PC-3 (cell line): ENCODE measurements around the gene COL9A3. TPM values are rescaled to one million over a fixed set of nuclear protein-coding genes. Genes with fewer than 3 reads are reported as not detected.

Source experiments
- ATAC-seq: fragments of 200-7000 bp; cut with Tn5 transposase; 2 replicates; pipeline ENCODE4 v1.9.1; 2020; ENCODE audit warnings: mild to moderate bottlenecking, moderate library complexity
- BruUV-seq: library from RNA; stranded (reverse); fragments of 400-500 nt; replicated peaks from 2 replicates; lab custom pipeline; 2021; lab: Mats Ljungman, UMichigan
- CTCF ChIA-PET: fragments of 300-600 bp; sonication (Branson Sonifier 250); formaldehyde crosslinking; loops from one replicate; lab custom pipeline; 2022; ENCODE audit warnings: antibody characterized with exemption; lab: Charles Lee
- POLR2A ChIA-PET: fragments of 300-600 bp; sonication (Branson Sonifier 250); formaldehyde crosslinking; loops from one replicate; lab custom pipeline; 2022; ENCODE audit warnings: antibody characterized with exemption; ENCODE audit not compliant: unreplicated experiment; lab: Charles Lee
- DNase-seq: peaks from one replicate; pipeline ENCODE4 v3.0.0-alpha.2; 2015
- H2AFZ ChIP-seq: fragments of 300-600 bp; sonication (generic); 2 replicates; pipeline ENCODE4 v1.6.0; 2016; ENCODE audit warnings: antibody characterized with exemption, low read length
- H3F3A ChIP-seq: fragments of 300-600 bp; sonication (generic); one replicate; pipeline ENCODE4 v1.6.0; 2017; ENCODE audit warnings: antibody characterized with exemption, low read length, control low read depth, mild to moderate bottlenecking; ENCODE audit not compliant: unreplicated experiment
- H3K27ac ChIP-seq: fragments of 300-600 bp; sonication (generic); 2 replicates; pipeline ENCODE4 v1.5.1; 2016; ENCODE audit warnings: mild to moderate bottlenecking, low read length
- H3K27me3 ChIP-seq: fragments of 300-600 bp; sonication (generic); 2 replicates; pipeline ENCODE4 v1.6.1; 2016; ENCODE audit warnings: low read length, mixed read lengths
- H3K36me3 ChIP-seq: fragments of 300-600 bp; sonication (generic); 2 replicates; pipeline ENCODE4 v1.6.1; 2016; ENCODE audit warnings: low read depth, mixed run types, low read length, mixed read lengths
- H3K4me1 ChIP-seq: fragments of 300-600 bp; sonication (generic); 2 replicates; pipeline ENCODE4 v1.5.1; 2016; ENCODE audit warnings: low read length; ENCODE audit not compliant: insufficient read depth
- H3K4me2 ChIP-seq: fragments of 300-600 bp; sonication (generic); 2 replicates; pipeline ENCODE4 v1.6.0; 2016; ENCODE audit warnings: low read length
- H3K4me3 ChIP-seq: fragments of 300-600 bp; sonication (generic); 2 replicates; pipeline ENCODE4 v1.5.1; 2016; ENCODE audit warnings: mild to moderate bottlenecking, low read length, mixed read lengths
- H3K79me2 ChIP-seq: fragments of 300-600 bp; sonication (generic); 2 replicates; pipeline ENCODE4 v1.6.1; 2017; ENCODE audit warnings: low read length, mixed read lengths
- H3K9ac ChIP-seq: fragments of 300-600 bp; sonication (generic); 2 replicates; pipeline ENCODE4 v1.6.0; 2016; ENCODE audit warnings: mild to moderate bottlenecking, low read length
- H3K9me2 ChIP-seq: fragments of 300-600 bp; sonication (generic); replicated peaks from 2 replicates; pipeline ENCODE4 v1.6.1; 2016; ENCODE audit warnings: mixed run types, low read length, mixed read lengths
- H3K9me3 ChIP-seq: fragments of 300-600 bp; sonication (generic); 2 replicates; pipeline ENCODE4 v1.6.1; 2016; ENCODE audit warnings: low read length, mixed read lengths
- H4K20me1 ChIP-seq: fragments of 300-600 bp; sonication (generic); 2 replicates; pipeline ENCODE4 v1.6.1; 2016; ENCODE audit warnings: low read length, mixed read lengths
- EZH2 ChIP-seq: fragments of 300-600 bp; sonication (generic); IDR thresholded peaks from one replicate; pipeline ENCODE4 v1.6.1; 2017; ENCODE audit warnings: antibody characterized with exemption, mild to moderate bottlenecking, low read length; ENCODE audit not compliant: unreplicated experiment
- EZH2phosphoT487 ChIP-seq: fragments of 300-600 bp; sonication (generic); IDR thresholded peaks from 2 replicates; pipeline ENCODE4 v1.6.1; 2018; ENCODE audit warnings: mild to moderate bottlenecking, antibody characterized with exemption, low read length, borderline replicate concordance
- intact Hi-C: fragments of 100-400 bp; cut with micrococcal nuclease; formaldehyde crosslinking; loops from 2 replicates; pipeline ENCODE4 v1.9.0; 2023
- total RNA-seq: library from RNA; depleted of rRNA; stranded (reverse); fragments of >200 nt; gene quantifications from 2 replicates; pipeline ENCODE4 v1.2.3, GENCODE V29; 2014
- TF ChIP-seq, protein P1 (sequence below): fragments of 300-600 bp; sonication (generic); conservative IDR thresholded peaks from 2 replicates; pipeline ENCODE4 v1.5.1; 2017; ENCODE audit warnings: antibody characterized with exemption, low read depth, mild to moderate bottlenecking, low read length

COL9A3 gene
- total RNA-seq, 1 experiment from 2014 or later, result 14.3 TPM

DNA sequence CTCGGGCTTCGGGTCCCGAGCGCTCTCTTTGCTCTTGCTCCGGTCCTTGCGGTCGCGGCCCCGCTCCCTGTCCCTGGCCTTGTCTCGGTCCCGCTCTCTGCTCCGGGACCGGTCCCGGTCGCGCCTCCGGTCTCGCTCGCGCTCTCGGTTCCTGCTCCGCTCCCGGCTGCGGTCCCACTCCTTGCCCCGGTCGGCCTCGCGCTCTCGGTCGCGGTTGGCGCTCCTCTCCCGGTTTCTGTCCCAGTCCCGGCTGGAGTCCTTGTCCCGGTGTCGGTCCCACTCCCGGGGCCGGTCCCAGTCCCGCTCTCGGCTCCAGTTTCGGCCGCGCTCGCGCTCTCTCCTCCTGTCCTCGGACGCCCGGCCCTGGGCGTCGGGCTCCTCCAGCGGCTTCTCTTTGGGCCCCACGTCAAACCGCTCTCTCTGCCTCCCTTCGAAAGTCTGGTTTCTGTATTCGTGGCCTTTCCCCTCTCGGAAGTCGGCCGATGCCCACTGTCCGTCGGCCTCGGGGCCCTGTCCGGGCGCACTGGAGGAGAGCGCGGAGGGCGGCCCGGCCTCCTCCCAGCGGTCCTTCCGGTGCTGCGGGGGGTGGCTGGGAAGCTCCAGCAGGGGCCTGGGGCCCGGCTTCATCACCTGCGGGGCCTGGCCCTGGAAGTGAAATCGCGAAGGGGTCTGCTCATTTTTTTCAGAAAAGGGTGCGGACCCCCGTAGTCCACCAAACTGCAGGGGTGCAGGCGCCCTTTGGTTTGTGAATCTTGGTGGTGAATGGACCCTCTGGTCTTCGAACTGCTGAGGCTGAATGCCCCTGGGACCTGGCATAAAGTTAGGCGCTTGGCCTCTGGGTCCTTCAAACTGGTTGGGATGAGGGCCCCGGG lies 62.7 kb downstream of the COL9A3 start:
- H3K4me2 ChIP-seq, result no peak overlapping the region
- DNase-seq (no peak), ATAC-seq (no peak)
- peaks cover 1% of the 10 kb centered on the region; the same call in 1 of the 2 replicates for H3K4me1 ChIP-seq
- ChIA-PET POLR2A (no interaction called here), CTCF (no interaction called here)
- H3K9ac ChIP-seq, result no peak overlapping the region
- no peaks in the 10 kb centered on the region for H3K9me2 ChIP-seq
- H2AFZ ChIP-seq, result no peak overlapping the region
- no peak overlapping the region for H3K27ac ChIP-seq
- no peaks in the 10 kb centered on the region for H3K79me2 ChIP-seq
- peaks cover 7% of the 10 kb centered on the region for H3F3A ChIP-seq
- no peaks in the 10 kb centered on the region for H4K20me1 ChIP-seq
- BruUV-seq, result no TSS peak
- H3K27me3 ChIP-seq, result no peaks in the 10 kb centered on the region
- no peak for TF ChIP-seq EZH2
- TF ChIP-seq, protein P1, sequence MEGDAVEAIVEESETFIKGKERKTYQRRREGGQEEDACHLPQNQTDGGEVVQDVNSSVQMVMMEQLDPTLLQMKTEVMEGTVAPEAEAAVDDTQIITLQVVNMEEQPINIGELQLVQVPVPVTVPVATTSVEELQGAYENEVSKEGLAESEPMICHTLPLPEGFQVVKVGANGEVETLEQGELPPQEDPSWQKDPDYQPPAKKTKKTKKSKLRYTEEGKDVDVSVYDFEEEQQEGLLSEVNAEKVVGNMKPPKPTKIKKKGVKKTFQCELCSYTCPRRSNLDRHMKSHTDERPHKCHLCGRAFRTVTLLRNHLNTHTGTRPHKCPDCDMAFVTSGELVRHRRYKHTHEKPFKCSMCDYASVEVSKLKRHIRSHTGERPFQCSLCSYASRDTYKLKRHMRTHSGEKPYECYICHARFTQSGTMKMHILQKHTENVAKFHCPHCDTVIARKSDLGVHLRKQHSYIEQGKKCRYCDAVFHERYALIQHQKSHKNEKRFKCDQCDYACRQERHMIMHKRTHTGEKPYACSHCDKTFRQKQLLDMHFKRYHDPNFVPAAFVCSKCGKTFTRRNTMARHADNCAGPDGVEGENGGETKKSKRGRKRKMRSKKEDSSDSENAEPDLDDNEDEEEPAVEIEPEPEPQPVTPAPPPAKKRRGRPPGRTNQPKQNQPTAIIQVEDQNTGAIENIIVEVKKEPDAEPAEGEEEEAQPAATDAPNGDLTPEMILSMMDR, result no peak
- TF ChIP-seq EZH2phosphoT487, result no peak
- no peak overlapping the region for H3K4me3 ChIP-seq
- no peaks in the 10 kb centered on the region for H3K36me3 ChIP-seq
- H3K9me3 ChIP-seq, result no peaks in the 10 kb centered on the region
- intact Hi-C loops, result no loop called here

DNA sequence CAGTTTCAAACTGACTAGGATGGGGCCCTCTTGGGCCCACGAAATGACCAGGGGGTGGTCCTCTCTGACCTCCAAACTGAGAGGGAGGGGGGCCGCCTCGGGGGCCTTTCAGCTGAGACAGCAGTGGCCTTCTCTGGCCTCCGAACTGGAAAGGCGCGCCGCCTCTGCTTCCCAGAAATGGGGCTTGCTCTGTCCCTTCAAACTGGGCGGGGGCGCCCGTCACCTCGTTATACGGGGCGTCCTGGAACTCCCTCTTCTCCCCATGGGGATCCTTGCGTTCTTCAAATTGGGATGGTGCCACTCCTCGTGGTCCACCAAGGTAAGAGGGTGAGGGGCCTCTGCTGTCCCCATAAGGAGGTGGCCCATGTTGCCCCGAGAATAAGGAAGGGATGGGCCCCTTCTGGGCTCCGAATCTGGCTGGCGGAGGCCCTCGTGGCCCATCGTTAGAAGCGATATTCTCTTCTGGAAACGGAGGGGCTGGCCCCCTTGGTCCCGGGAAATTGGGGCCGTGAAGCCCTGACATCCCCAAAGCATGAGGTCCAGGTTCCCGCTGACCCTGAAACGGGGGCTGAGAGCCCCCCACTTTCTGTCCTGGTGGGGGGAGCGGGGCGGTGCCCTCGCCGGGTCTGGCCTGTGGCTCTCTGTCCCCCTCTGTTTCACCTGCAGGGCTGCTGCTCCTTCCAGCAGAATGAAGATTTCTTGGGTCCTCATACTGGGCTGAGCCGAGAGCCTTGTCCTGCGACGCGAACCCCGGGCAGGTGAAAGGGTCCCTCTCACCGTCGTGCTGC lies 63.5 kb downstream of the COL9A3 start:
- Histone ChIP-seq H3K27me3 (no peaks in the 10 kb centered on the region), H3K4me3 (no peak overlapping the region), H3K4me2 (no peak overlapping the region), H3K4me1 (no peaks in the 10 kb centered on the region), H3K36me3 (no peaks in the 10 kb centered on the region), H3K27ac (no peak overlapping the region), H4K20me1 (no peaks in the 10 kb centered on the region), H2AFZ (no peak overlapping the region), H3K9me2 (no peaks in the 10 kb centered on the region), H3K9me3 (no peaks in the 10 kb centered on the region), H3K79me2 (no peaks in the 10 kb centered on the region), H3K9ac (no peak overlapping the region), H3F3A (peaks cover 4% of the 10 kb centered on the region)
- BruUV-seq, result no TSS peak
- ChIA-PET CTCF (no interaction called here), POLR2A (no interaction called here)
- no peak for TF ChIP-seq EZH2
- TF ChIP-seq, protein P1, result no peak
- no peak for TF ChIP-seq EZH2phosphoT487
- ATAC-seq (no peak), DNase-seq (no peak)
- intact Hi-C loops, result no loop called here
